OCI-LY3 (cell line): ENCODE results near the gene MED13L.

Experiments used
- EZH2phosphoT487 ChIP-seq: fragments of 200-600 bp; shearing (Covaris generic); IDR thresholded peaks from 2 replicates; pipeline ENCODE4 v1.6.1; 2018; ENCODE audit warnings: antibody characterized with exemption, mixed run types, low read depth
- TF ChIP-seq, protein P1 (sequence below): fragments of 200-600, 300-600 bp; sonication (generic); IDR thresholded peaks from 2 replicates; pipeline ENCODE4 v1.5.1; 2014; ENCODE audit warnings: antibody characterized with exemption, low read length, low read depth

- TF ChIP-seq, protein P1, sequence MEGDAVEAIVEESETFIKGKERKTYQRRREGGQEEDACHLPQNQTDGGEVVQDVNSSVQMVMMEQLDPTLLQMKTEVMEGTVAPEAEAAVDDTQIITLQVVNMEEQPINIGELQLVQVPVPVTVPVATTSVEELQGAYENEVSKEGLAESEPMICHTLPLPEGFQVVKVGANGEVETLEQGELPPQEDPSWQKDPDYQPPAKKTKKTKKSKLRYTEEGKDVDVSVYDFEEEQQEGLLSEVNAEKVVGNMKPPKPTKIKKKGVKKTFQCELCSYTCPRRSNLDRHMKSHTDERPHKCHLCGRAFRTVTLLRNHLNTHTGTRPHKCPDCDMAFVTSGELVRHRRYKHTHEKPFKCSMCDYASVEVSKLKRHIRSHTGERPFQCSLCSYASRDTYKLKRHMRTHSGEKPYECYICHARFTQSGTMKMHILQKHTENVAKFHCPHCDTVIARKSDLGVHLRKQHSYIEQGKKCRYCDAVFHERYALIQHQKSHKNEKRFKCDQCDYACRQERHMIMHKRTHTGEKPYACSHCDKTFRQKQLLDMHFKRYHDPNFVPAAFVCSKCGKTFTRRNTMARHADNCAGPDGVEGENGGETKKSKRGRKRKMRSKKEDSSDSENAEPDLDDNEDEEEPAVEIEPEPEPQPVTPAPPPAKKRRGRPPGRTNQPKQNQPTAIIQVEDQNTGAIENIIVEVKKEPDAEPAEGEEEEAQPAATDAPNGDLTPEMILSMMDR = no peak
- no peak for TF ChIP-seq EZH2phosphoT487
Observed at GRCh38 chr12:115936997-115937916, 340.2 kb downstream of the MED13L start.
